A549 (cell line): ENCODE results near the gene FAM118A. TPM values are rescaled to one million over a fixed set of nuclear protein-coding genes. Genes with fewer than 3 reads are reported as not detected.

ENCODE experiments used
- ATAC-seq, 2 experiments: fragments of 200-7000 bp in 1 of 2; fragments of >200 bp in 1 of 2; cut with Nextera tagmentation in 1 of 2; cut with Tn5 transposase in 1 of 2; 3 replicates each; pipeline versions ENCODE4 v1.8.0 to v1.9.1; 2018 to 2020; ENCODE audit warnings: mild to moderate bottlenecking in 1 of 2, moderate library complexity in 1 of 2
- CTCF ChIA-PET: fragments of 300-600 bp; sonication (Branson Sonifier 250); formaldehyde crosslinking; extraction: SDS; loops from one replicate; lab custom pipeline; 2021; ENCODE audit warnings: antibody characterized with exemption, inconsistent platforms; lab: Yijun Ruan, JAX
- POLR2A ChIA-PET: fragments of 350-600 bp; formaldehyde crosslinking; extraction: SDS; loops from one replicate; lab custom pipeline; 2021; ENCODE audit warnings: antibody characterized with exemption, inconsistent platforms; lab: Yijun Ruan, JAX
- DNase-seq, 2 experiments: peaks; one replicate each; pipeline versions ENCODE4 v3.0.0 to v3.0.0-alpha.2; 2011 to 2016; ENCODE audit warnings: low read depth in 1 of 2, low spot score in 1 of 2
- FAIRE-seq: peaks from 2 replicates; lab custom pipeline; 2011; peaks lifted over from hg19 to GRCh38; lab: Jason Lieb, UNC
- H3K27ac ChIP-seq, 2 experiments: fragments of >200 bp; sonication (Bioruptor Twin); formaldehyde crosslinking; 3 replicates each; pipeline ENCODE4 v1.5.1; 2016 to 2017
- H3K4me1 ChIP-seq: fragments of >200 bp; sonication (Bioruptor Twin); formaldehyde crosslinking; 3 replicates; pipeline ENCODE4 v1.6.1; 2016
- H3K4me2 ChIP-seq: fragments of >200 bp; sonication (Bioruptor Twin); formaldehyde crosslinking; 3 replicates; pipeline ENCODE4 v1.6.1; 2016
- H3K4me3 ChIP-seq: fragments of >200 bp; sonication (Bioruptor Twin); formaldehyde crosslinking; 3 replicates; pipeline ENCODE4 v1.5.1; 2016
- H3K9me3 ChIP-seq: fragments of >200 bp; sonication (Bioruptor Twin); formaldehyde crosslinking; 3 replicates; pipeline ENCODE4 v1.6.1; 2016
- BHLHE40 ChIP-seq: IDR thresholded peaks from 2 replicates; pipeline ENCODE4 v1.6.1; 2012; ENCODE audit warnings: low read depth, low read length, inconsistent platforms
- CBX2 ChIP-seq: fragments of 200-600 bp; sonication (generic); IDR thresholded peaks from 2 replicates; pipeline ENCODE4 v1.6.1; 2016; ENCODE audit warnings: low read depth, mild to moderate bottlenecking, borderline replicate concordance
- CEBPB ChIP-seq, 2 experiments: fragments of >200 bp in 1 of 2; sonication (Bioruptor Twin) in 1 of 2; formaldehyde crosslinking in 1 of 2; IDR thresholded peaks; 2 replicates each; pipeline ENCODE4 v1.6.1; 2012 to 2016
- CTCF ChIP-seq: fragments of >200 bp; sonication (Bioruptor Twin); formaldehyde crosslinking; IDR thresholded peaks from 3 replicates; pipeline ENCODE4 v1.5.1; 2016
- EHMT2 ChIP-seq: fragments of 200-600 bp; sonication (generic); IDR thresholded peaks from 2 replicates; pipeline ENCODE4 v1.6.1; 2016; ENCODE audit warnings: antibody characterized with exemption, low read depth, mild to moderate bottlenecking, moderate library complexity
- ESRRA ChIP-seq: fragments of 150-350 bp; IDR thresholded peaks from 2 replicates; pipeline ENCODE4 v1.6.1; 2014; ENCODE audit warnings: mild to moderate bottlenecking, low read length, borderline replicate concordance
- FOXS1 ChIP-seq: fragments of 250-450 bp; sonication (Bioruptor Pico); IDR thresholded peaks from 2 replicates; pipeline ENCODE4 v1.5.0; 2020; ENCODE audit warnings: mild to moderate bottlenecking, moderate library complexity
- HEYL ChIP-seq: fragments of 250-450 bp; sonication (Bioruptor Pico); IDR thresholded peaks from 2 replicates; pipeline ENCODE4 v1.8.0; 2021; ENCODE audit warnings: mild to moderate bottlenecking, moderate library complexity
- HOXB5 ChIP-seq: fragments of 250-450 bp; sonication (Bioruptor Pico); IDR thresholded peaks from 2 replicates; pipeline ENCODE4 v1.5.0; 2020; ENCODE audit warnings: mild to moderate bottlenecking, moderate library complexity
- KDM1A ChIP-seq: fragments of 200-600 bp; sonication (generic); IDR thresholded peaks from 2 replicates; pipeline ENCODE4 v1.6.1; 2016; ENCODE audit warnings: low read depth, mild to moderate bottlenecking
- KDM5A ChIP-seq: fragments of 200-600 bp; sonication (generic); IDR thresholded peaks from 2 replicates; pipeline ENCODE4 v1.6.1; 2016; ENCODE audit warnings: antibody characterized with exemption, mild to moderate bottlenecking
- MAX ChIP-seq: IDR thresholded peaks from 2 replicates; pipeline ENCODE4 v1.6.1; 2012
- MAZ ChIP-seq: fragments of 150-350 bp; IDR thresholded peaks from 2 replicates; pipeline ENCODE4 v1.6.1; 2014; ENCODE audit warnings: antibody characterized with exemption, low read depth, low read length, borderline replicate concordance
- MYC ChIP-seq: IDR thresholded peaks from 2 replicates; pipeline ENCODE4 v1.6.1; 2012; ENCODE audit warnings: mild to moderate bottlenecking, inconsistent platforms, low read length, improper control_type of control experiment, borderline replicate concordance
- POLR2AphosphoS2 ChIP-seq: conservative IDR thresholded peaks from 2 replicates; pipeline ENCODE4 v1.6.1; 2012; ENCODE audit warnings: low read length, improper control_type of control experiment, inconsistent platforms
- RARB ChIP-seq: fragments of 250-450 bp; sonication (Bioruptor Pico); IDR thresholded peaks from 2 replicates; pipeline ENCODE4 v1.8.0; 2021; ENCODE audit warnings: mild to moderate bottlenecking, moderate library complexity
- RNF2 ChIP-seq: fragments of 200-600 bp; sonication (generic); IDR thresholded peaks from 2 replicates; pipeline ENCODE4 v1.6.1; 2016; ENCODE audit warnings: low read depth, mild to moderate bottlenecking, antibody characterized with exemption, moderate library complexity, borderline replicate concordance
- TP53 ChIP-seq: fragments of 250-450 bp; sonication (Bioruptor Pico); IDR thresholded peaks from 2 replicates; pipeline ENCODE4 v1.5.0; 2021; ENCODE audit warnings: mild to moderate bottlenecking, moderate library complexity
- ZC3H11A ChIP-seq: fragments of 450-650 bp; IDR thresholded peaks from 2 replicates; pipeline ENCODE4 v1.6.1; 2014; ENCODE audit warnings: antibody characterized with exemption, mild to moderate bottlenecking
- WGBS: methylation state at CpG from one replicate; pipeline ENCODE4 v1.1.6; 2017; ENCODE audit errors: missing lambda C conversion rate; 5-methylcytosine and 5-hydroxymethylcytosine counted together
- polyA plus RNA-seq, 4 experiments: library from polyadenylated mRNA; depleted of rRNA in 3 of 4; stranded (reverse); fragments of >200 nt; fragmentation: RNase III in 1 of 4; extraction: RNeasy Plus Mini Kit Qiagen cat#74134 plus additional on column Dnase treatment in 1 of 4; gene quantifications; 2 replicates in 3 of 4; 3 replicates in 1 of 4; pipeline ENCODE4 v1.2.3, GENCODE V29; 2011 to 2017
- TF ChIP-seq, protein P1 (sequence below): IDR thresholded peaks from 2 replicates; pipeline ENCODE4 v1.6.1; 2012

The FAM118A gene
- polyA plus RNA-seq, 2 of the 4 experiments (the other 2 are of a cell fraction): 16.8 to 18.1 TPM

GRCh38 chr22:45270095-45271020 is 39.4 kb upstream of the FAM118A start:
- no peak overlapping the region for H3K4me3 ChIP-seq
- no peaks in the 10 kb centered on the region for H3K9me3 ChIP-seq
- ATAC-seq: no peak
- CTCF ChIA-PET: interaction anchor here (0.6 to 2.1 kb wide), 7 partner anchors 10 to 284 kb away, joined by 3 to 6 read pairs (median 4); no protein-coding TSS in a partner anchor
- DNase-seq: no peak
- peaks cover 4% of the 10 kb centered on the region; the same call in 1 of the 3 replicates for H3K4me1 ChIP-seq
- 89% methylated on average over 15 of the region's 16 CpGs for WGBS
- H3K27ac ChIP-seq: no peak overlapping the region
- TF ChIP-seq ESRRA: no peak
- TF ChIP-seq KDM1A: no peak
- no peak for TF ChIP-seq BHLHE40
- no peak for TF ChIP-seq MAX
- no peak for TF ChIP-seq CBX2
- no peak for TF ChIP-seq RARB (CRISPR knock-in tag)
- peak overlapping the region; percentile 94; the same call in 1 of the 3 replicates for H3K4me2 ChIP-seq
- no peak for FAIRE-seq
- POLR2A ChIA-PET: interaction anchor here (0.6 kb wide), 1 partner anchor 9 kb away, joined by 3 read pairs; no protein-coding TSS in a partner anchor

GRCh38 chr22:45271667-45272201 is 38.0 kb upstream of the FAM118A start:
- 74% methylated on average over 13 of the region's 13 CpGs for WGBS
- Histone ChIP-seq H3K4me1 (peaks cover 4% of the 10 kb centered on the region; the same call in 1 of the 3 replicates), H3K9me3 (no peaks in the 10 kb centered on the region), H3K4me2 (no peak overlapping the region), H3K27ac (no peak overlapping the region)
- POLR2A ChIA-PET: no interaction called here
- no peak for DNase-seq
- TF ChIP-seq, protein P1, sequence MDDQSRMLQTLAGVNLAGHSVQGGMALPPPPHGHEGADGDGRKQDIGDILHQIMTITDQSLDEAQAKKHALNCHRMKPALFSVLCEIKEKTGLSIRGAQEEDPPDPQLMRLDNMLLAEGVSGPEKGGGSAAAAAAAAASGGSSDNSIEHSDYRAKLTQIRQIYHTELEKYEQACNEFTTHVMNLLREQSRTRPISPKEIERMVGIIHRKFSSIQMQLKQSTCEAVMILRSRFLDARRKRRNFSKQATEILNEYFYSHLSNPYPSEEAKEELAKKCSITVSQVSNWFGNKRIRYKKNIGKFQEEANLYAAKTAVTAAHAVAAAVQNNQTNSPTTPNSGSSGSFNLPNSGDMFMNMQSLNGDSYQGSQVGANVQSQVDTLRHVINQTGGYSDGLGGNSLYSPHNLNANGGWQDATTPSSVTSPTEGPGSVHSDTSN: no peak
- TF ChIP-seq CEBPB (IDR thresholded peaks at IDR 0.05) (no peak), HEYL (CRISPR knock-in tag) (no peak), CTCF (no peak), EHMT2 (no peak), HOXB5 (CRISPR knock-in tag) (no peak), FOXS1 (no peak), ZC3H11A (no peak), MAX (no peak), KDM5A (no peak), MYC (no peak), MAZ (no peak), BHLHE40 (no peak), POLR2AphosphoS2 (no peak), TP53 (CRISPR knock-in tag) (no peak), RARB (CRISPR knock-in tag) (no peak), RNF2 (no peak)
- TF ChIP-seq, all 56 proteins: peak for 0
- H3K4me3 ChIP-seq: no peak overlapping the region
- ATAC-seq (no peak), FAIRE-seq (no peak)
- CTCF ChIA-PET: interaction anchor here (0.8 to 1.5 kb wide), 5 partner anchors 17 to 277 kb away, joined by 3 to 6 read pairs (median 3); no protein-coding TSS in a partner anchor
